Stromal cell of bone marrow (primary cell): Measurements from ENCODE around the gene ACR.
"Not testable (repeated sequence)": the region's sequence is repeated elsewhere in the genome, so short reads cannot be mapped to it uniquely, and the experiment has no call there.

Experiments used
- DNase-seq: peaks from one replicate; pipeline ENCODE4 v3.0.0-alpha.2; 2012; ENCODE audit warnings: low read depth

The ACR gene

GRCh38 chr22:50780244-50780643 is 42.2 kb downstream of the ACR start:
- not testable (repeated sequence) for DNase-seq

- not testable (repeated sequence) for DNase-seq
Measured at GRCh38 chr22:50782253-50782652, 44.2 kb downstream of the ACR start.

GRCh38 chr22:50783033-50783879 is 45.3 kb downstream of the ACR start, which contains the start of gene RABL2B:
RABL2B (minus strand) TSS chr22:50783636; CDS start chr22:50782294, 1,342 bp downstream.
- DNase-seq: peak; percentile 66

GRCh38 chr22:50783880-50784276 is 45.9 kb downstream of the ACR start:
- not testable (repeated sequence) for DNase-seq

GRCh38 chr22:50785289-50785688 is 47.3 kb downstream of the ACR start:
- DNase-seq: not testable (repeated sequence)

GRCh38 chr22:50786936-50787335 is 48.9 kb downstream of the ACR start:
- DNase-seq: not testable (repeated sequence)
